Keratinocyte (primary cell): Measurements from ENCODE around the gene DNPEP. TPM values are rescaled to one million over a fixed set of nuclear protein-coding genes. Genes with fewer than 3 reads are reported as not detected.

Source experiments
- DNase-seq: peaks from one replicate; pipeline ENCODE4 v3.0.0-alpha.2; 2011; ENCODE audit warnings: low read depth, missing footprints, low spot score
- FAIRE-seq: peaks from 2 replicates; lab custom pipeline; 2011; peaks lifted over from hg19 to GRCh38; lab: Jason Lieb, UNC
- H2AFZ ChIP-seq: 2 replicates; pipeline ENCODE4 v1.6.0; 2012; ENCODE audit warnings: low read length, control low read depth, inconsistent platforms; ENCODE audit not compliant: control insufficient read depth
- H3K27ac ChIP-seq: 2 replicates; pipeline ENCODE4 v1.5.1; 2011; ENCODE audit warnings: low read length; ENCODE audit not compliant: control insufficient read depth, insufficient read depth
- H3K27me3 ChIP-seq: 3 replicates; pipeline ENCODE4 v1.6.0; 2011; ENCODE audit warnings: low read length; ENCODE audit not compliant: control insufficient read depth, insufficient read depth; ENCODE audit errors: extremely low read depth
- H3K36me3 ChIP-seq, 2 experiments: 2 replicates in 1 of 2; 3 replicates in 1 of 2; pipeline ENCODE4 v1.5.1; 2011; ENCODE audit warnings: low read length in 2 of 2, mild to moderate bottlenecking in 1 of 2; ENCODE audit not compliant: control insufficient read depth in 2 of 2, insufficient read depth in 2 of 2; ENCODE audit errors: extremely low read depth in 1 of 2
- H3K4me1 ChIP-seq: 3 replicates; pipeline ENCODE4 v1.5.1; 2011; ENCODE audit warnings: low read length; ENCODE audit not compliant: control insufficient read depth, insufficient read depth; ENCODE audit errors: extremely low read depth
- H3K4me2 ChIP-seq: 3 replicates; pipeline ENCODE4 v1.6.0; 2011; ENCODE audit warnings: low read depth, low read length; ENCODE audit not compliant: control insufficient read depth, insufficient read depth; ENCODE audit errors: extremely low read depth
- H3K4me3 ChIP-seq, 3 experiments: fragments of 200-600 bp in 1 of 3; sonication (generic) in 1 of 3; 2 replicates in 2 of 3; 3 replicates in 1 of 3; pipeline ENCODE4 v1.5.1; 2011 to 2016; ENCODE audit warnings: low read length in 3 of 3, mild to moderate bottlenecking in 3 of 3, control low read depth in 2 of 3, inconsistent platforms in 1 of 3, low read depth in 1 of 3, mixed read lengths in 1 of 3, mixed run types in 1 of 3, moderate library complexity in 1 of 3; ENCODE audit not compliant: control insufficient read depth in 2 of 3, insufficient read depth in 2 of 3; ENCODE audit errors: extremely low read depth in 1 of 3
- H3K79me2 ChIP-seq: 2 replicates; pipeline ENCODE4 v1.6.0; 2012; ENCODE audit warnings: low read length; ENCODE audit not compliant: control insufficient read depth, insufficient read depth
- H3K9ac ChIP-seq: 3 replicates; pipeline ENCODE4 v1.6.0; 2011; ENCODE audit warnings: low read length; ENCODE audit not compliant: control insufficient read depth, insufficient read depth; ENCODE audit errors: extremely low read depth
- H3K9me1 ChIP-seq: 3 replicates; pipeline ENCODE4 v1.6.0; 2011; ENCODE audit warnings: low read length; ENCODE audit not compliant: control insufficient read depth, insufficient read depth; ENCODE audit errors: extremely low read depth
- H3K9me3 ChIP-seq: 2 replicates; pipeline ENCODE4 v1.5.1; 2012; ENCODE audit warnings: low read depth, low read length; ENCODE audit not compliant: control insufficient read depth
- H4K20me1 ChIP-seq: 3 replicates; pipeline ENCODE4 v1.6.0; 2011; ENCODE audit warnings: low read length; ENCODE audit not compliant: control insufficient read depth, insufficient read depth; ENCODE audit errors: extremely low read depth
- EZH2 ChIP-seq: IDR thresholded peaks from one replicate; pipeline ENCODE4 v1.6.1; 2012; ENCODE audit warnings: inconsistent platforms, mild to moderate bottlenecking, low read length, moderate library complexity
- dilution Hi-C: fragments of 300-500 bp; cut with MboI; formaldehyde crosslinking; loops from one replicate; pipeline ENCODE4 v1.7.0; 2020; ENCODE audit warnings: low sequenced_read_pairs; ENCODE audit not compliant: extremely low pct_ligation_motif_present
- polyA plus RNA-seq, 5 experiments: library from polyadenylated mRNA; depleted of rRNA in 3 of 5; stranded (reverse) in 3 of 5; stranded (forward) in 1 of 5; unstranded in 1 of 5; fragments of >200 nt; gene quantifications; 1 replicate in 1 of 5; 2 replicates in 3 of 5; 3 replicates in 1 of 5; pipeline versions ENCODE4 v1.2.1 to v1.2.3, GENCODE V29; 2011 to 2012; ENCODE audit warnings: missing spikeins in 2 of 5, low read depth in 1 of 5, low replicate concordance in 1 of 5
- TF ChIP-seq, protein P1 (sequence below), 3 experiments: IDR thresholded peaks in 1 of 3; conservative IDR thresholded peaks in 1 of 3; optimal IDR thresholded peaks in 1 of 3; 2 replicates in 2 of 3; 3 replicates in 1 of 3; pipeline versions ENCODE3 to v1.5.1; 2011; ENCODE audit warnings: low read length in 3 of 3, mild to moderate bottlenecking in 3 of 3, moderate library complexity in 2 of 3, control low read depth in 1 of 3, inconsistent platforms in 1 of 3; ENCODE audit not compliant: insufficient read depth in 2 of 3; ENCODE audit errors: extremely low read depth in 1 of 3

The DNPEP gene
- polyA plus RNA-seq, 1 donor (not counting 4 experiments of a cell fraction or from before 2014, with no cell fraction given) = 34.1 TPM

DNA sequence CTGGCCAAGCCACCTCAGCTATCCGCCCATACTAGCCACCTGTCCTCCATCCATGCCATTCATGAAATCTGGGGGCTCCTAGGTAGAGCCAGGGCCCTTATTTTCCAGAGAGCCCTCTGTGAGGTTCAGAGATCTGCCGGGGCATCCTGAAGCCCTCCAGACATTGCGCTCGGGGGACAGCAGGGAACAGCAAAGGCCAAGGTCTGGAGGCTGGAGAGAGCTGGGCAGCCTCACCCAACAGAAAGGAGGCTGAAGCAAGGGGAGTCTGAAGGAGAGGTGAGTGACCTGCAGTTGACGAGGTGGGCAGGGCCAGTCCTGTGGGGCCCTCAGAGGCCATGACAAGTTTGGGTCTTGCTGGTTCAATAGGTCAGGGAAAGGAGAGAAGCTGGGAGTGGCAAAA, 21.9 kb upstream of the DNPEP start:
- no peak overlapping the region for H3K27ac ChIP-seq
- no peaks in the 10 kb centered on the region for H3K36me3 ChIP-seq
- H3K27me3 ChIP-seq = peaks cover 4% of the 10 kb centered on the region
- no peaks in the 10 kb centered on the region for H3K4me1 ChIP-seq
- H2AFZ ChIP-seq = no peak overlapping the region
- H3K4me3 ChIP-seq = no peak overlapping the region
- dilution Hi-C loops = no loop called here
- H3K79me2 ChIP-seq = no peaks in the 10 kb centered on the region
- H3K9ac ChIP-seq = no peak overlapping the region
- no peak overlapping the region for H3K4me2 ChIP-seq
- peaks cover 2% of the 10 kb centered on the region for H3K9me3 ChIP-seq
- no peak for DNase-seq
- H3K9me1 ChIP-seq = no peaks in the 10 kb centered on the region
- TF ChIP-seq, protein P1, sequence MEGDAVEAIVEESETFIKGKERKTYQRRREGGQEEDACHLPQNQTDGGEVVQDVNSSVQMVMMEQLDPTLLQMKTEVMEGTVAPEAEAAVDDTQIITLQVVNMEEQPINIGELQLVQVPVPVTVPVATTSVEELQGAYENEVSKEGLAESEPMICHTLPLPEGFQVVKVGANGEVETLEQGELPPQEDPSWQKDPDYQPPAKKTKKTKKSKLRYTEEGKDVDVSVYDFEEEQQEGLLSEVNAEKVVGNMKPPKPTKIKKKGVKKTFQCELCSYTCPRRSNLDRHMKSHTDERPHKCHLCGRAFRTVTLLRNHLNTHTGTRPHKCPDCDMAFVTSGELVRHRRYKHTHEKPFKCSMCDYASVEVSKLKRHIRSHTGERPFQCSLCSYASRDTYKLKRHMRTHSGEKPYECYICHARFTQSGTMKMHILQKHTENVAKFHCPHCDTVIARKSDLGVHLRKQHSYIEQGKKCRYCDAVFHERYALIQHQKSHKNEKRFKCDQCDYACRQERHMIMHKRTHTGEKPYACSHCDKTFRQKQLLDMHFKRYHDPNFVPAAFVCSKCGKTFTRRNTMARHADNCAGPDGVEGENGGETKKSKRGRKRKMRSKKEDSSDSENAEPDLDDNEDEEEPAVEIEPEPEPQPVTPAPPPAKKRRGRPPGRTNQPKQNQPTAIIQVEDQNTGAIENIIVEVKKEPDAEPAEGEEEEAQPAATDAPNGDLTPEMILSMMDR (optimal IDR thresholded peaks at IDR 0.05 in 1 of 3, IDR thresholded peaks at IDR 0.05 in 1 of 3, conservative IDR thresholded peaks at IDR 0.05 in 1 of 3; ENCODE audit: extremely low read depth in 1 of 3, insufficient read depth in 2 of 3, low read length in 3 of 3) = no peak
- TF ChIP-seq EZH2 = no peak
- FAIRE-seq = no peak
- H4K20me1 ChIP-seq = no peaks in the 10 kb centered on the region

DNA sequence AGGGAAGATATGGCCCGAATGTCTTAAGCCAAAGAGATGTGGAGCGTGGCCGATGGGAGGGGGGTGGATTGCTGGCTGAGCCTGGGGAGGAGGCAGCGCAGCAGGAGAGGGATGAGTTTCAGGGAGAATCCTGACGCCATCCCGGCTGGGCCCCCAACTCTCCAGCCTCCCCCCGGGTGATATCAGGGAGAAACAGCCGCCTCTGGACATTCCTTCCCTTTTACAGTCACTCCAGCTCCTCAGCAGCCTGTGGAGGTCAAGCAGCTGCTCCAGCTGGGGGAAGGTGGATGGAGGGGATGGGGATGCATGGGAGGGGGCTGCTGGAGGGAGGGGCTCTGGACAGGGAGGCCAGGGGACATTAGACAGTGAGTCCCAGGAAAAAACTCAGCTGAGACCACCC, 20.9 kb upstream of the DNPEP start:
- Histone ChIP-seq H3K9me3 (peaks cover 2% of the 10 kb centered on the region), H3K79me2 (no peaks in the 10 kb centered on the region), H3K9me1 (no peaks in the 10 kb centered on the region), H3K27me3 (peaks cover 4% of the 10 kb centered on the region), H4K20me1 (no peaks in the 10 kb centered on the region), H3K9ac (no peak overlapping the region), H3K27ac (no peak overlapping the region), H3K4me1 (no peaks in the 10 kb centered on the region), H3K4me2 (no peak overlapping the region), H3K4me3 (no peak overlapping the region), H3K36me3 (no peaks in the 10 kb centered on the region), H2AFZ (no peak overlapping the region)
- no peak for DNase-seq
- TF ChIP-seq, protein P1 (optimal IDR thresholded peaks at IDR 0.05 in 1 of 3, IDR thresholded peaks at IDR 0.05 in 1 of 3, conservative IDR thresholded peaks at IDR 0.05 in 1 of 3; ENCODE audit: extremely low read depth in 1 of 3, insufficient read depth in 2 of 3, low read length in 3 of 3) = no peak
- no peak for TF ChIP-seq EZH2
- dilution Hi-C loops = no loop called here
- no peak for FAIRE-seq
